Activated CD4-positive, alpha-beta T cell treated with anti-CD3 and anti-CD28 coated beads, Interleukin-2, amount 50 U/mL, for 24 hours (primary cell): Measurements from ENCODE around the gene CROCC.

Experiments
- DNase-seq, 2 donors: peaks; one replicate each; pipeline ENCODE4 v3.0.0-alpha.2; 2020; ENCODE audit warnings: low read depth in 1 of 2, low spot score in 1 of 2

CROCC gene

GRCh38 chr1:17005365-17005740, 83.6 kb downstream of the CROCC start:
- DNase-seq, result no peak

- DNase-seq, result no peak
Measured at GRCh38 chr1:17007121-17007520, 85.4 kb downstream of the CROCC start.

DNA sequence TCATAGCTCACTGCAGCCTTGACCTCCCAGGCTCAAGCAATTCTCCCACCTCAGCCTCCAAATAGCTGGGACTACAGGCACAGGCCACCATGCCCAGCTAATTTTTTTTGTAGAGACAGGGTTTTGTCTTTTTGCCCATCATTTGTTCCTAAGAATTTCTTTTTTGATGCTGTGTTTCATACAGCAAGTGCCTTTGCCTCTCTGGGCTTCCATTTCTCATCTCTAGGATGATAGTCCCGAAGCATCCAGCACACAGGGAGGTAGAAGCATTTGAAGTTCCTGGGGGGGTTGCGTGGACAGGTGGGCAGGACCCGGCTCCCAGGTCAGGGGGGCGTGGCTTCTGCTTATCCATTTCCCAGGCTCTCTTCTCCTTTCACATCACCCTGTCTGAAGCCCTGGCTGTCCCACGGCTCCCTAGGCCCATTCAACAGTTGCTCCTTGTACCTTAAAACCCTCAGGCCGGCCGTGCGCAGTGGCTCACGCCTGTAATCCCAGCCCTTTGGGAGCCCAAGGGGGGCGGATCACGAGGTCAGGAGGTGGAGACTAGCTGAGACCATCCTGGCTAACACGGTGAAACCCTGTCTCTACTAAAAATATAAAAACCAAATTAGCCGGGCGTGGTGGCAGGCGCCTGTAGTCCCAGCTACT, 86.6 kb downstream of the CROCC start:
- no peak for DNase-seq

GRCh38 chr1:17009706-17010105, 88.0 kb downstream of the CROCC start:
- DNase-seq, result no peak

DNA sequence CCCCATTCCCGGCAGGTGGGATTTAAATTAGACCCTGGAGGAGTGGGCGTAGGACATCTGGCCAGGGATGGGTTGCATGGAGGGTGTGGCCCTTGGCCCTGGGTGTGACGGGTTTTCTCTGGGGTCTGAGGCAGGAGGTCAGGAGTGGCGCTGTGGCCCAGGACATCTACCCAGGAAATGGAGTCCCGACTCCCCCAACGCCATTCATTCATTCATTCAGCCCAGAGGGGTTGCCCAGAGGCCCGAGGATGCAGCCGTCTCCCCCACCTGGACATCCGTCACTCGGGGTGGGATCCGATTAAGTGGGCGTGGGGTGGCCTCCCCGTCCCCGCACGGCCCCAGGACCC, 89.3 kb downstream of the CROCC start:
- DNase-seq, result no peak

- DNase-seq, result peak; percentile 70 to 71
Measured at GRCh38 chr1:17011439-17012307, 89.9 kb downstream of the CROCC start, which contains the start of gene ATP13A2. Gene ATP13A2 (minus strand): TSS chr1:17011928. CDS start chr1:17011738, 190 bp downstream.

GRCh38 chr1:17012775-17013490, 91.2 kb downstream of the CROCC start:
- DNase-seq, result no peak

DNA sequence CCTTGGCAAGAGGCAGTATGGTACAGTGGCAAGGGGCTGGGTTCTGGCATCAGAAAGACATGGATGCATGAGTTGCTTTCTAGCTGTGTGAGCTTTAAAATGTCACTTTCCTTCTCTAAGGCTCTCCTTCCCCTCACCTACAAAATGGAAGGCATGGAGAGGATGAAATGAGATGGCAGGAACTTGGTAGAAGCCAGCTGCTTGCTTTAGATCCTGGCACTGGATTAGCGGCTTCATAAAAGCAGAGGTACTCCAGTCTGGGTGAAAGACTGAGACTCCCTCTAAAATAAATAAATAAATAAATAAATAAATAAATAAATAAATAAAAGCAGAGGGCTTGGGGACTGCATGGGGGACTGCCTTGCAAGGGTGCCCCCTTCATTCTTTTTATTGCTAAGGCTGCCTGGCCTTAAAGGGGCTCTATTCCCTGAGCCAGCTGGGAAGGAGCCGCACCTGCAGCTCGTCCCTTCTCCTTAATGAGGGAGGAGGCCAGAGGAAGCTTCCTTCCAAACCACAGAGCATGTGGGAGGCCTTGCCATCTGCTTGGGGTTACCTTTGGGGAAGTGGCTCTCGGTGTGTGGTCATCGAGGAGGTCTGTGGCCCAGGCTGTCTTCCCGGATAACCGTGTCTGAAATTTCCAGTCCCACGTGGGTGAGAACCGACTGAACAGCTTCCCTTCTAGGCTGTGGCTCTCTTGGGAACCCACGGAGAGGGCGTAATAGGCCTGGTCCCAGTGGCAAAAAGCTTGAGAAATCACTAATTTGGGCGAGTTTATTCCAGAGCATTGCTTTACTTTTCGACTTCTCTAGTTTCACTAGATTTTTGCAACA, 92.0 kb downstream of the CROCC start:
- no peak for DNase-seq

- DNase-seq, result no peak
Measured at GRCh38 chr1:17014671-17015567, 93.2 kb downstream of the CROCC start.

DNA sequence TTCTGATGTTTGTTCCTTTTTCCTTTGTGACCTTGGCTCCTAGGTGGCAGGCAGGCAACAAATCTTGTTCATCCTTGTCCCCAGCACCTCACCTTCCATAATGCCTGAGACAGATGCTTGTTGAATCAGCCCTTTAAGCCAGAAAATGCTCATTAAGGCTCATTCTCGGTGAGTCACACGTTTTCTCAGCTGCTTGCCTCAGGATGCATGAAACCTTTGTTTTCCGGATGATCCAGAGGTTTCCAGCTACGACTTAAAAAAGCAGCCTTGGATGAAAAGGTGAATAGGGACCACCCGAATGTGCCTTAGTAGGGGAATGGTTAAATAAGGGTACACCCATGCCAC, 94.6 kb downstream of the CROCC start:
- DNase-seq, result no peak

DNA sequence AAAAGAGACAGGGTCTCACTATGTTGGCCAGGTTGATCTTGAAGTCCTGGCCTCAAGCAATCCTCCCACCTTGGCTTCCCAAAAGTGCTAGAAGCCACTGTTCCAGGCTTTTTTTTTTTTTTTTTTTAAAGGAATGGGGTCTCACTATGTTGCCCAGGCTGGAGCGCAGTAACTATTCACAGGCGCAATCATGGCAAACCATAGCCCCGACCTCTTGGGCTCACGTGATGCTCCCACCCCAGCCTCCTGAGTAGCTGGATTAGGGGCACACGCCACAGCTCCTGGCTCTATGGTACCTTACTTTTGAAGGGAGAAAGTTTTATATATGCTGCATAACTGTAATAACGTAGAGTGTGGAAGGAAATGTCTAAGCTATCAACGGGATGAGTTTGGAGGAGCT, 95.7 kb downstream of the CROCC start:
- DNase-seq, result no peak

- DNase-seq, result no peak
Measured at GRCh38 chr1:17018849-17019248, 97.1 kb downstream of the CROCC start.

DNA sequence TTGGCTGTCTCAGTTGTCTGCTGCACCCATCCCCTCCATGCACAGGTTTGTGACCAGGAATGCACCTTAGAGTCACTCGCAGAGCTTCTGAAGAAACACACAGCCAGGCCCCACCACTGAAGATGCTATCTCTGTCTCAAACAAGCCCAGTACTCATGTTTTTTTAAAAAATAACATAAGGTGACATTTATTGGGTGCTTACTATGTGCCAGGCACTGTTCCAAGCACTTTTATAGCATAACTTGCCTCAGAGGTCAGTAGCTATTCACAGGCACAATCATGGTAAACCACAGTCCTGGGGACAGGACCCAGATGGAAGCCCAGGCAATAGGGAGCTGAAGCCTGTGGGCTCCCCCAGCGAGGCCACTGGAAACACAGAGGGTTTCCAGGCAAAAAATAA, 98.8 kb downstream of the CROCC start:
- no peak for DNase-seq

DNA sequence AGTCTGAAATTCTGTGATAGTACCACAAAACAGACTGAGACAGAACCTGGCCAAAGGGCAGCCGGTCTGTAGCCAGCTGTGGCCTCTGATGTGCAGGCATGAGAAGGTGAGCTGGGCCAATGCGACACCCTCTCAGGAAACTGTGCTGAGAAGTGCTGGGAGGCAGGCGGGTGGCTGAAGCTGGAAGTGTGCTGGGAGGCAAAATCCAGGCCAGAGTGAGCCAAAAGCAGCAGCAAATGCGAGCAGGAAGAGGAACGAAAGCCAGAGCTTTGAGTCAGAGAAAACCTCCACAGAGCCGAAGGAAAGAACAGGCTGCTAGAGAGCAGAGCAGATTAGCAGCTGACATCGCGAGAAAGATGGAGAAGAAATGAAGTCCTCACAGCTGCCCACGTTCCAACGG, 100.2 kb downstream of the CROCC start:
- no peak for DNase-seq
